Measurements from ENCODE around the gene FAM181B.
A peak's percentile ranks its signal among the peaks of the same experiment; 100 is the strongest.

FAM181B gene

GRCh38 chr11:82733444-82734119 lies at the start of gene FAM181B:
Gene FAM181B (minus strand): TSS chr11:82733864. CDS start chr11:82733729, 135 bp downstream.
- DNase-seq, result peak; percentile 86

DNA sequence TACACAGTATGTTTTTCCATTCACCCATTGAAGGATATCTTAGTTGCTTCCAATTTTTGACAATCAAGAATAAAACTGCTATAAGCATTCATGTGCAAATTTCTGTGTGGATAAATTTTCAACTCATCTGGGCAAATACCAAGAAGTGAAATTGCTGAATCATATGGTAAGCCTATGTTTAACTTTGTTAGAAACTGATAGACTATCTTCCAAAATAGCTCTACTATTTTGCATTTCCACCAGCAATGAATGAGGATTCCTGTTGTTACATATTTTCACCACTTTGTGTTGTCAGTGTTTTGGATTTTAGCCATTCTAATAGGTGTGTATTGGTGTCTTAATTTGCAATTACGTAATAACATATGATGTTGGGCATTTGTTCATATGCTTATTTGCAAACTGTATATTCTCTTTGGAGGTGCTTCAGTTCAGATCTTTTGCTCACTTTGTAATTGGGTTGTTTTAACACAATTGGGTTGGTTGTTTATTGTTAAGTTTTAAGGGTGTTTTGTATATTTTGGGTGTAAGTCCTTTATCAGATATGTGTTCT lies 49.2 kb upstream of the FAM181B start:
- no peak for DNase-seq

DNA sequence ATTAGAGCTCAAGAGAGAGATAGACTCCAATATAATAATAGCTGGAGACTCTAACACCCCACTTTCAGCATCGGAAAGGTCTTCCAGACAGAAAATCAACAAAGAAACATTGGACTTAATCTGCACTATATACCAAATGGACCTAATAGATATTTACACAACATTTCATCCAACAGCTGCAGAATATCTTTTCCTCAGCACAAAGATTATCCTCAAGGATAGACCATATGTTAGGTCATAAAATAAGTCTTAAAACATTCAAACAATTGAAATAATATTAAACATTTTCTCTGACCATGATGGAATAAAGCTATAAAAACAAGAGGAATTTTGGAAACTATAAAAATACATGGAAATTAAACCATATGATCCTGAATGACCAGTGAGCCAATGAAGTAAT lies 45.1 kb upstream of the FAM181B start:
- DNase-seq, result no peak

- DNase-seq, result no peak
Measured at GRCh38 chr11:82776377-82776776, 42.7 kb upstream of the FAM181B start.

DNA sequence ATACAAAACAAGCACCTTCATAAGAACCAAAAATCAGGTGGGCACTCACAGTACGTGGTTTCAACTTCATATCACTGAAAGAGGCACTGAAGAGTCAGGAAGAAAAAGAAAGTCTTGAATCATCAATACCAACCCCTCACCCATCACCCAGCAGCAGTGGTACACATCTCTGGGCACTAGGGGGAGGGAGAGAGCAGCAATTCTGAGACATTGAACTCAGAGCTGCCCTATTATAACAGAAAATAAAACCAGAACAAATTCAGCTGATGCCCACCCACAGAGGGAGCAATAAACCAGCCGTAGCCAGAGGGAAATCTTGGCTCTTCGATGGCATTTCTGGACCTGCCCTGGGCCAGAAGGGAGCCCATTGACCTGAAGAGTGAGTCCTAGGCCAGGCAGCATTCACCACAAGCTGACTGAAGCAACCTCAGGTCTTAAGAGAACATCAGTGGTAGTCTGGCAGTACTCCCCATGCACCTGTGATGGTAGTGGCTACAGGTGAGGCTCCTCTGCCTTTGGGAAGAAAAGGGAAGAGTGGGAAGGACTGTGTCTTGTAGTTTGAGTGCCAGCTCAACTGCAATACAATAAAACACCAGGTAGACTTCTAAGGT lies 42.2 kb upstream of the FAM181B start:
- no peak for DNase-seq

GRCh38 chr11:82775218-82775617 lies 41.6 kb upstream of the FAM181B start:
- no peak for DNase-seq

DNA sequence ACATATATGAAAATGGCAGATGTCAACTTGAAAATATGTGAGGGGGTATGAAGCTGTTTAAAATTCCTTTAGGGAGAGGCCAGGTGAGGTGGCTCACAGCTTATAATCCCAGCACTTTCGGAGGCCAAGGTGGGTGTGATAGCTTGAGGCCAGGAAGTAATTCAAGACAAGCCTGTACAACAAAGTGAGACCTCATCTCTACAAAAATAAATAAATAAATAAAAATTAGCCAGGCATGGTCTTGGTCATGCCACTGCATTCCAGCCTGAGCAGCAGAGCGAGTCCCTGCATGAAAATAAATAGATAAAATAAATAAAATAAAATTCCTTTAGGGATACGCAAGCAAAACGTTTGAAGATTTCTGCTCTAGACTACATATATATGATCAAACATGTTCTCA lies 38.1 kb upstream of the FAM181B start:
- no peak for DNase-seq

- DNase-seq, result no peak
Measured at GRCh38 chr11:82767123-82767522, 33.5 kb upstream of the FAM181B start.

GRCh38 chr11:82765466-82766034 lies 31.9 kb upstream of the FAM181B start:
- DNase-seq, result no peak

GRCh38 chr11:82763167-82763566 lies 29.5 kb upstream of the FAM181B start:
- DNase-seq, result no peak

GRCh38 chr11:82759649-82760048 lies 26.0 kb upstream of the FAM181B start:
- no peak for DNase-seq

- no peak for DNase-seq
Measured at GRCh38 chr11:82757660-82758357, 24.1 kb upstream of the FAM181B start.

DNA sequence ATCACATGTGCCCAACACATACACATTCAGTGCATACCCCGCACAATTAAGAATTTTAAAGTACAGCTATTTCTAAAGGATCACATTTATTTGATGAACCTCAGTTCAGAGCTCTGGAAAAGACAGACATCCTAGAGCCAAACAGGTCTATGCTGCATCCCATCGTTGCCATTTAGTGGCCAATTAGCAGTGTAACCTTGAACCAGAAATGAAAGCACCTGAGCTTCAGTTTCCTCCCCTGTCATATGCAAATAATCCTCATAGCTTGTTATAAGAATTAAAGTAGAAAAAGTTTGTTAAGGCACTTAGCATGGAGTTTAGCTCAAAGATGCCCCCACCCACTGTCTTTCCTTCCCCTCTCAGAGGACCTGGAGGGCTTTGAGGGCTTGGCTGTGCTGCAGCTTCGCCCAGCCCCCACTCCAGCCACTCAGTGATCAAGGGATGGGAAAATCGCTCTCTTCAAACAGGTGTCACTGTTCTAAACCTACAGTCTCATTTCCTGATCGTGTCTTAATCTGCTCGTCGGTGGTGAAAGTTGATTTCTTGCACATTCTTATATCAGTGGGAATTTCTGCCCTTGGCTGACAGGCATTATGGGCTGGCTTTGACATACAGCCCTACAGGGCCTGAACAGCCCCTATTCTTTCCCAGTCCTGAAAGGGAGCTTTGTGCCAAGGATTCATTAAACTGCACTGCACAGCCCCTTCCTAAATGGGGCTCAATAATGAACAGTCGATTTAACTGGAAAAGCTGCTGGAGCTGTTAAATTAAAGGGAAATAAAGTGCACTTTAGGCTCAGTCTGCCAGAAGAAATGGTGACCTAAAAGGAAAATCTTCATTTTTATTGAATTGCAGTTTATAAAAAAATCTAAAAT lies 23.3 kb upstream of the FAM181B start:
- peak; percentile 49 for DNase-seq

- DNase-seq, result no peak
Measured at GRCh38 chr11:82754410-82754809, 20.7 kb upstream of the FAM181B start.

- no peak for DNase-seq
Measured at GRCh38 chr11:82753921-82754320, 20.3 kb upstream of the FAM181B start.

GRCh38 chr11:82752801-82753200 lies 19.1 kb upstream of the FAM181B start:
- DNase-seq, result no peak

DNA sequence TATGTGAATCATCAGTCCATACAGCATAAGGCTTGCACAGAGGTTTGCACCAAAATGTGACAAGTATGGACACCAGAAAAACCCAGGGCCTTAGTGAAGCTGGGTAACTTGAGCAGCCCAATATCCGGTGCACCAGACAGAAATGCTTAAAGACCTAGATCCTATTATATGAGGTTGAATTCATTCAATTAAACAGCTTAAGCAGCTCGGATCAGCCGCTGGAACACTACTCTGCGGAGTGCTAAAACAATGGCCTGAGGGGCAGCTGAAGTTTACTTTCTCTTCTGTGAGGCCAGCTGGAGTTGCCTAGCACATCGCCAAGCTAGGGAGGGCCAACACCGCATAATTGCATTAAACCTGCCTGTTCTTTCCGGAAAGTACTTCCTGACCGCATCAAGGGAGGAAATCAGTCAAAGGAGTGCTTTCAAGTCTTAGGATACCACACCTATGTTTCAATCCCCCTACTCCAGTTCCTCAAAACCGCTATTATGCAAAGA lies 17.0 kb upstream of the FAM181B start:
- peak; percentile 59 for DNase-seq

DNA sequence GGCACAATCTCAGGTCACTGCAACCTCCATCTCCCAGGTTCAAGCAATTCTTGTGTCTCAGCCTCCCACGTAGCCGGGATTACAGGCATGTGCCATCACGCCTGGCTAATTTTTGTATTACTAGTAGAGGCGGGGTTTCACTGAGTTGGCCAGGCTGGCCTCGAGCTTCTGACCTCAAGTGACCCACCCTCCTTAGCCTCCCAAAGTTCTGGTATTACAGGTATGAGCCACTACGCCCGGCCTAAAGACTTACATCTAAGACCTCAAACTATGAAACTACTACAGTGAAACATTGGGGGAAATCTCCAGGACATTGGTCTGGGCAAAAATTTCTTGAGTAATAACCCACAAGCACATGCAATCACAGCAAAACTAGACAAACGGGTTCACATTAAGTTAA lies 13.8 kb upstream of the FAM181B start:
- DNase-seq, result no peak

DNA sequence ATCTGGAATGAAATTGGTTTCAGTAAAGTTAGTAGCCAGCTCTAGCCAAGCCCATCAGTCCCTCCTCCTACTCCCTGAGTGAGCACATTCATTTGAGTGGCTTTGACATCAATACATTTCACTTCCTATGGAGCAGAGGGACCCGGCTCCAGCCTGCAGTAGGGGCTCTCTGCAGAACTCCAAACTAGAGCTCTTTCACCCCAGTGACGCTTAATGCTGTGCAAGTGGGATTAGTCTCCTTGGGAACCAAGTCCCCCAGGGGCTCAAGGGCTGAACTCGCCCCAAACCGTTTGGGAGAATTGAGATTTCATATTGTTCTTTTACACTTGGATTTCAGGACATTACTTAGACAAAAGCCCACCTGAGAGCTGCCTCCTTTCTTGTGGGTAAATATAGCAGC lies 4.4 kb upstream of the FAM181B start:
- peak; percentile 47 for DNase-seq

DNA sequence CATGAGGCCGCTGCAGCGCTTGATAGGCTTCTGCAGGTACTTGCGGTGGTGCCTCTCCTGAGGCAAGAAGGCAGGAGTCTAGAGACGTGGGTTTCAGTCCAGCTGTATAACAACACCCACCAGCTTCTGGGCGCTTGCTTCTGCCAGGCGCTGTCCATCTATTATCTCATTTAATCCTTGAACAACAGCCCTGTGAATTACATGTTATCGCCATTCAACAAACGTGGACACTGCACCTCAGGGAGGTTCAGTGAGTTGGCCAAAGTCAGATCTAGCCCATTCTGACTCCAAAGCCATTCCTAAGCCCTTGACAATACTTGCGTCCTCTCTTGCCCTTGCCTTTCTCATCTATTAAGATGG lies 436 bp upstream of the FAM181B start:
- DNase-seq, result no peak

GRCh38 chr11:82732734-82733443 lies 775 bp downstream of the FAM181B start:
- DNase-seq, result peak; percentile 68

- peak; percentile 32 for DNase-seq
Measured at GRCh38 chr11:82732348-82732733, 1.3 kb downstream of the FAM181B start.

Data from retina (tissue), 1 donor.